ENCODE data around the gene DGAT2. TPM values are rescaled to one million over a fixed set of nuclear protein-coding genes. Genes with fewer than 3 reads are reported as not detected.

Gene DGAT2
- total RNA-seq, 1 experiment from 2014 or later, result 2.8 TPM

DNA sequence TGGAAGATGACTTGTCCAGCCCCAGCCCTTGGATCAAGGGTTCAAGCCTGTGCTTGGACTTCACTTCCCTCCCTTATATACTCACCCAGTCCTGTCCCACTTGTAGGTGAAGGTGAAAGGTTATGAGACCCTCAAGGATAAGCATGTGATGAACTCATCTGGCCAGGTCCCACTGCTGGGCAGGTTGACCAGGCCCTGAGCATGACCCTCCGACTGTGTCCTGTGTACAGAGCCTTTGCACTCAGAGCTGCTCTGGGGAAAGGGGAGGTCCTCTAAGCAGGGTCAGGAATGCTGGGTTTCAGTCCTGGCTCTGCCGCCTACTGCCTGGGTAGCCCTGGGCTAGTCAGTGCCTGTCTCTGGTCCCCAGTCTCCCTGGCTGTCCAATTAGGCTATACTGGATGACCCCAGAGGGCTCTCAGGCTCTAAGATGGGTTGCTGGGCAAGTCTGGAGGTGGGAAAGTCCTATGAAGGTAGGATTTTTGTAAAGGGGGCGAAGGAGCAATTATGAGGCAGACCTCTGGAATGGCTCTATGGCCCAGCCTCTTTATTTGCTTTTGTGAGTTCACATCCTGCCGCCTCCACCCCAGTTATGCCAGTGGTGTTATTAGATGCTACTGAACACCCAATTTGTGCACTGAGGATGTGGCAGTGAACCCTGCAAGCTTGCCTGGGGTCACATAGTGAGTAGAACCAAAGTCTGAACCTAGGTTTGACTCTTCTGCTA is 14.1 kb downstream of the DGAT2 start:
- H2AFZ ChIP-seq (ENCODE audit: low read length), result no peak overlapping the region
- TF ChIP-seq, protein P1, sequence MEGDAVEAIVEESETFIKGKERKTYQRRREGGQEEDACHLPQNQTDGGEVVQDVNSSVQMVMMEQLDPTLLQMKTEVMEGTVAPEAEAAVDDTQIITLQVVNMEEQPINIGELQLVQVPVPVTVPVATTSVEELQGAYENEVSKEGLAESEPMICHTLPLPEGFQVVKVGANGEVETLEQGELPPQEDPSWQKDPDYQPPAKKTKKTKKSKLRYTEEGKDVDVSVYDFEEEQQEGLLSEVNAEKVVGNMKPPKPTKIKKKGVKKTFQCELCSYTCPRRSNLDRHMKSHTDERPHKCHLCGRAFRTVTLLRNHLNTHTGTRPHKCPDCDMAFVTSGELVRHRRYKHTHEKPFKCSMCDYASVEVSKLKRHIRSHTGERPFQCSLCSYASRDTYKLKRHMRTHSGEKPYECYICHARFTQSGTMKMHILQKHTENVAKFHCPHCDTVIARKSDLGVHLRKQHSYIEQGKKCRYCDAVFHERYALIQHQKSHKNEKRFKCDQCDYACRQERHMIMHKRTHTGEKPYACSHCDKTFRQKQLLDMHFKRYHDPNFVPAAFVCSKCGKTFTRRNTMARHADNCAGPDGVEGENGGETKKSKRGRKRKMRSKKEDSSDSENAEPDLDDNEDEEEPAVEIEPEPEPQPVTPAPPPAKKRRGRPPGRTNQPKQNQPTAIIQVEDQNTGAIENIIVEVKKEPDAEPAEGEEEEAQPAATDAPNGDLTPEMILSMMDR (conservative IDR thresholded peaks at IDR 0.05), result no peak
- no peak overlapping the region for H4K8ac ChIP-seq (replicated peaks; ENCODE audit: insufficient read length, low read depth, low read length)
- no peaks in the 10 kb centered on the region for H3K9me3 ChIP-seq (ENCODE audit: control insufficient read depth, low read depth, low read length)
- no peak overlapping the region for H2AK5ac ChIP-seq (ENCODE audit: insufficient read length, low read length)
- Mint-ChIP-seq H3K27me3 (ENCODE audit: low read depth) (peaks cover 4% of the 10 kb centered on the region), H3K9me3 (no peaks in the 10 kb centered on the region; a peak in 1 of 5 replicates), H3K4me1 (peaks cover 0 to 4% of the 10 kb centered on the region in 2 experiments; a peak in 1 of 4 replicates), H3K36me3 (ENCODE audit: insufficient read depth in 1 of 3, low read depth in 3 of 3) (no peaks in the 10 kb centered on the region; a peak in 1 of 7 replicates), H3K27ac (no peak overlapping the region), H3K4me3 (no peak overlapping the region)
- no CpG with 5 or more reads among the region's 4 CpGs for WGBS (ENCODE audit: extremely low coverage, insufficient read length, low lambda C conversion rate)
- H3K14ac ChIP-seq (ENCODE audit: insufficient read depth, low read length), result no peak overlapping the region
- H3K9ac ChIP-seq (ENCODE audit: extremely low read depth, insufficient read length, low read length), result no peak overlapping the region
- H3K18ac ChIP-seq (ENCODE audit: insufficient read length, low read depth, low read length), result no peak overlapping the region
- no peaks in the 10 kb centered on the region for H4K20me1 ChIP-seq (ENCODE audit: control insufficient read depth, insufficient read depth, insufficient read length)
- H4K91ac ChIP-seq (ENCODE audit: insufficient read length, low read depth, low read length), result no peak overlapping the region
- H3K79me2 ChIP-seq (ENCODE audit: insufficient read depth, low read length), result no peaks in the 10 kb centered on the region
- no peak overlapping the region for H3K23ac ChIP-seq (ENCODE audit: insufficient read length, low read depth, low read length)
- no peak overlapping the region for H3T11ph ChIP-seq (ENCODE audit: low read length)
- H3K56ac ChIP-seq (ENCODE audit: insufficient read length, low read depth, low read length), result no peak overlapping the region
- no peak overlapping the region for H3K27ac ChIP-seq (ENCODE audit: insufficient read length, low read depth, low read length)
- no peak overlapping the region for H2BK5ac ChIP-seq (ENCODE audit: insufficient read length, low read length)
- H3K27me3 ChIP-seq (ENCODE audit: insufficient read depth, low read length), result no peaks in the 10 kb centered on the region
- no peaks in the 10 kb centered on the region for H3K23me2 ChIP-seq (ENCODE audit: insufficient read length, low read depth, low read length, poor library complexity, severe bottlenecking)
- no peak overlapping the region for H3K4me2 ChIP-seq (ENCODE audit: insufficient read depth, insufficient read length, low read length)
- no peak overlapping the region for H2BK15ac ChIP-seq (ENCODE audit: low read depth, low read length)
- no peak overlapping the region for H2BK12ac ChIP-seq (ENCODE audit: insufficient read length, low read depth, low read length)
- H3K4me1 ChIP-seq (ENCODE audit: insufficient read depth, low read length), result no peaks in the 10 kb centered on the region
- no peak overlapping the region for H3K4ac ChIP-seq (ENCODE audit: low read depth, low read length)
- no peak overlapping the region for H2BK120ac ChIP-seq (ENCODE audit: low read depth, low read length, poor library complexity, severe bottlenecking)
- no peak overlapping the region for H2BK20ac ChIP-seq (ENCODE audit: low read depth, low read length, poor library complexity, severe bottlenecking)
- no peak for DNase-seq
- H4K5ac ChIP-seq (ENCODE audit: insufficient read length, low read depth, low read length), result no peak overlapping the region
- no peaks in the 10 kb centered on the region for H3K79me1 ChIP-seq (ENCODE audit: insufficient read depth, low read depth, low read length, poor library complexity, severe bottlenecking)
